ENCODE results near the gene UQCR11.

DNA sequence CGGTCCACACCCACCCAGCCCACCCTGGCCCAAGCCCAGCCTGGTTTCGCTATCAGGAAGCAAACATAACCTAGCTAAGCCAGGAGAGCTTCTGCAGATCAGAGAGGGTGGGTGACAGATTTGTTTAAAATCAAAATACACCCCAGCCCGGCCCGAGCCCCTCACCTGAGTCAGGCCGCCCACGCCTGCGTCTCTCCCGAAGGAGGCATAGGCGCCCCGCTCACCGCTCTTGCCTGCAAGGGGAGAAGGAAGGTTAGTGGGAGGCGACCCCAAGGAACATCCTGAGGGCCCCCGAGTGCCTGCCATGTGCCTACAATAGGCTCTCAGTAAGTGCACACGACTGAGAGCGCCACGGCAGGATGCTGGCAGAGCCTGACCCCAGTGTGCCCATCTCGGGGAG lies 21.9 kb upstream of the UQCR11 start:
- TF ChIP-seq GATA3 (IDR thresholded peaks at IDR 0.05; ENCODE audit: low read depth, low read length) (no peak), GATA2 (IDR thresholded peaks at IDR 0.05; ENCODE audit: low read depth, low read length) (no peak)
